ENCODE measurements around the gene CAPN14. TPM values are rescaled to one million over a fixed set of nuclear protein-coding genes. Genes with fewer than 3 reads are reported as not detected.
A peak's percentile ranks its signal among the peaks of the same experiment; 100 is the strongest.

CAPN14 gene
- polyA plus RNA-seq, 1 of the 3 experiments (the other 2 are of a cell fraction), result 0.08 TPM

GRCh38 chr2:31138037-31138962 is 79.0 kb downstream of the CAPN14 start, which contains the start of gene GALNT14:
TSS of gene GALNT14 (minus strand) at chr2:31138440. CDS start at chr2:31138086, 354 bp downstream.
- Histone ChIP-seq H3F3A (replicated peaks; ENCODE audit: insufficient read depth) (no peaks in the 10 kb centered on the region), H3K4me2 (peak within 1 kb of the TSS; percentile 93), H3K9me3 (no peaks in the 10 kb centered on the region), H3K9me2 (no peaks in the 10 kb centered on the region), H3K4me3 (ENCODE audit: low read depth in 2 of 2, low read length in 1 of 2) (peak within 1 kb of the TSS; percentile 55 to 64), H3K9ac (no peak within 1 kb of the TSS), H2AFZ (ENCODE audit: low read depth) (peak within 1 kb of the TSS; percentile 86), H3K4me1 (ENCODE audit: control insufficient read depth in 1 of 2, insufficient read depth in 2 of 2, low read depth in 1 of 2, low read length in 1 of 2) (peaks cover 0 to 22% of the 10 kb centered on the region in 2 experiments; a peak in 1 of 4 replicates), H3K36me3 (replicated peaks in 1 of 2; ENCODE audit: control insufficient read depth in 1 of 2, insufficient read depth in 2 of 2, low read length in 1 of 2) (no peaks in the 10 kb centered on the region), H3K27ac (ENCODE audit: low read depth in 2 of 2, low read length in 1 of 2) (peak within 1 kb of the TSS in 1 of 2 experiments; percentile 68; a peak in 2 of 4 replicates), H4K20me1 (ENCODE audit: insufficient read depth) (no peaks in the 10 kb centered on the region), H3K79me2 (ENCODE audit: insufficient read depth) (no peaks in the 10 kb centered on the region), H3K27me3 (ENCODE audit: insufficient read depth) (peaks cover 57% of the 10 kb centered on the region)
- CTCF ChIA-PET, result interaction anchor here (0.6 to 14.0 kb wide), 83 partner anchors 9 to 974 kb away, joined by 3 to 168 read pairs (median 4); partner anchors contain the start of genes CAPN14 and EHD3
- POLR2A ChIA-PET, result interaction anchor here (1.5 to 2.3 kb wide), 2 partner anchors 144 to 266 kb away, joined by 7 to 9 read pairs; no protein-coding TSS in a partner anchor
- DNase-seq, result peak; percentile 98
- WGBS (ENCODE audit: low lambda C conversion rate), result 6% methylated on average over 31 of the region's 95 CpGs
- no peak for TF ChIP-seq MEF2A (IDR thresholded peaks at IDR 0.05; ENCODE audit: borderline replicate concordance, low read depth)
- TF ChIP-seq EZH2phosphoT487 (IDR thresholded peaks at IDR 0.05; ENCODE audit: borderline replicate concordance, low read depth), result no peak
- no peak for TF ChIP-seq ZBTB33 (IDR thresholded peaks at IDR 0.05; ENCODE audit: borderline replicate concordance, low read depth)
- TF ChIP-seq POLR2AphosphoS5 (IDR thresholded peaks at IDR 0.05; ENCODE audit: low read depth, low read length), result no peak
- TF ChIP-seq NFIC (IDR thresholded peaks at IDR 0.05; ENCODE audit: borderline replicate concordance), result no peak
- TF ChIP-seq SIN3A (IDR thresholded peaks at IDR 0.05; ENCODE audit: borderline replicate concordance, low read depth, low read length), result no peak
- TF ChIP-seq GATA2 (CRISPR knock-in tag; IDR thresholded peaks at IDR 0.05), result no peak
- no peak for TF ChIP-seq IRF3 (IDR thresholded peaks at IDR 0.05; ENCODE audit: low read depth, low read length)
- TF ChIP-seq YY1 (IDR thresholded peaks at IDR 0.05; ENCODE audit: low read depth), result no peak
- TF ChIP-seq EP300 (IDR thresholded peaks at IDR 0.05; ENCODE audit: borderline replicate concordance in 1 of 2, low read depth in 1 of 2, low read length in 1 of 2), result peak in 1 of 2 experiments; percentile 16; a peak in 1 of 4 replicates
- no peak for TF ChIP-seq FOXM1 (IDR thresholded peaks at IDR 0.05; ENCODE audit: low read depth)
- no peak for TF ChIP-seq GABPA (IDR thresholded peaks at IDR 0.05; ENCODE audit: low read depth)
- peak; percentile 39 for TF ChIP-seq SMC3 (IDR thresholded peaks at IDR 0.05; ENCODE audit: low read depth, low read length)
- TF ChIP-seq TAF1 (IDR thresholded peaks at IDR 0.05; ENCODE audit: borderline replicate concordance, low read depth, low read length), result no peak
- peak; percentile 24; the same call in 1 of the 2 replicates for TF ChIP-seq USF1 (IDR thresholded peaks at IDR 0.05; ENCODE audit: borderline replicate concordance, low read depth)
- TF ChIP-seq RCOR1 (IDR thresholded peaks at IDR 0.05; ENCODE audit: low read length), result no peak
- no peak for TF ChIP-seq TEAD4 (IDR thresholded peaks at IDR 0.05; ENCODE audit: borderline replicate concordance, insufficient read depth)
- no peak for TF ChIP-seq FOSL2 (IDR thresholded peaks at IDR 0.05; ENCODE audit: borderline replicate concordance, low read depth)
- no peak for TF ChIP-seq TCF12 (IDR thresholded peaks at IDR 0.05)
- TF ChIP-seq JUND (IDR thresholded peaks at IDR 0.05), result no peak
- peak; percentile 87 for TF ChIP-seq MAX (IDR thresholded peaks at IDR 0.05; ENCODE audit: low read depth)
- peak; percentile 52 for TF ChIP-seq CTCF (IDR thresholded peaks at IDR 0.05)
- no peak; the same call in 1 of the 2 replicates for TF ChIP-seq MXI1 (IDR thresholded peaks at IDR 0.05; ENCODE audit: low read depth, low read length)
- TF ChIP-seq USF2 (IDR thresholded peaks at IDR 0.05; ENCODE audit: borderline replicate concordance, low read depth, low read length), result no peak
- TF ChIP-seq NRF1 (IDR thresholded peaks at IDR 0.05; ENCODE audit: low read depth, low read length), result no peak
- peak; percentile 67 for TF ChIP-seq RAD21 (IDR thresholded peaks at IDR 0.05; ENCODE audit: low read length)
